AG10803 (cell line): ENCODE results near the gene FSTL1.

Source experiments
- DNase-seq: peaks from one replicate; pipeline ENCODE4 v3.0.0; 2010; ENCODE audit warnings: low read depth
- H3K4me3 ChIP-seq: 2 replicates; pipeline ENCODE4 v1.5.1; 2011; ENCODE audit warnings: mild to moderate bottlenecking, low read length, control low read depth
- TF ChIP-seq, protein P1 (sequence below): conservative IDR thresholded peaks from 2 replicates; pipeline ENCODE4 v1.5.1; 2011; ENCODE audit warnings: mild to moderate bottlenecking, low read length, control low read depth, inconsistent platforms

The FSTL1 gene

DNA sequence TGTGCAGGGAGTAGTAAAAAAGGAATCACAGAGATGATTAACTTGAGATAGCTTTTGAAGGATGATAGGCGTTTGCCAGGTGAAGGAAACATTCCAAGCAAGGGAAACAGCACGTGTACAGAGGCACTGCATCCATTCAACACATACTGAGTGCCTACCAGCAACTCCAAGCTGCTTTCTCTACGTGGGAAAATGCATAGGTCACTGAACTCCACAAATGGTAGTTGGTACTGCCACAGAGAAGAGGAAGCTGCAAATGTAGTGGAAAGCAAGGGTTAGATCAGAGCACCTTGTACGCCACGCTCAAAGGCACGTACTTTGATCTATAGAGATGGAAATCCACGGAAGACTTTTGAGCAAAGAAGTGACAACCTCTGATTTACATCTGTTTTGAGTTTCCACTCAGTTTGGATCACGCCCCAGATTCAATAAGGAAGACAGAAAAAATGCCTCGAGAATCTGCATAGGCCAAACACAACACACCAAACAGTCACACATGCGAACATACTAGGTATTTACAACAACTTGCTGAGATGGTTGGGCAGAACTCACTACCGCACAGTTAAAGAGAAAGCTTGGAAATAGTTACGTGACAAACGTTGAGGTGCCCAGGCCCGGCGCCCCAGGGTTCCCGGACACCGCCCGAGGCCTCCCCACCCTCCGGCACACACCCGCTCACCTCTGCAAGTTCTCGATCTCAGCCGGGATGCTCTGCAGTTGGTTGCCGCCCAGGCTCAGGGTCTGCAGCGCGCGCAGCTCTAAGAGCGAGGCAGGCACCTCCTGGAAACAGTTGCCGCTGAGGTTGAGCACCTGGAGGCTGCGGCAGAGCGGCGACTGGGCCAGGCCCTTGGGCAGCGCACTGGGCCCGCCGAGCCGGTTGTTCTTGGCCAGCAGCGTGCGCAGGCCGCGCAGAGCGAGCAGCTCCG is 102.5 kb downstream of the FSTL1 start:
- H3K4me3 ChIP-seq = peak overlapping the region; percentile 84
- peak; percentile 21 for DNase-seq
- TF ChIP-seq, protein P1, sequence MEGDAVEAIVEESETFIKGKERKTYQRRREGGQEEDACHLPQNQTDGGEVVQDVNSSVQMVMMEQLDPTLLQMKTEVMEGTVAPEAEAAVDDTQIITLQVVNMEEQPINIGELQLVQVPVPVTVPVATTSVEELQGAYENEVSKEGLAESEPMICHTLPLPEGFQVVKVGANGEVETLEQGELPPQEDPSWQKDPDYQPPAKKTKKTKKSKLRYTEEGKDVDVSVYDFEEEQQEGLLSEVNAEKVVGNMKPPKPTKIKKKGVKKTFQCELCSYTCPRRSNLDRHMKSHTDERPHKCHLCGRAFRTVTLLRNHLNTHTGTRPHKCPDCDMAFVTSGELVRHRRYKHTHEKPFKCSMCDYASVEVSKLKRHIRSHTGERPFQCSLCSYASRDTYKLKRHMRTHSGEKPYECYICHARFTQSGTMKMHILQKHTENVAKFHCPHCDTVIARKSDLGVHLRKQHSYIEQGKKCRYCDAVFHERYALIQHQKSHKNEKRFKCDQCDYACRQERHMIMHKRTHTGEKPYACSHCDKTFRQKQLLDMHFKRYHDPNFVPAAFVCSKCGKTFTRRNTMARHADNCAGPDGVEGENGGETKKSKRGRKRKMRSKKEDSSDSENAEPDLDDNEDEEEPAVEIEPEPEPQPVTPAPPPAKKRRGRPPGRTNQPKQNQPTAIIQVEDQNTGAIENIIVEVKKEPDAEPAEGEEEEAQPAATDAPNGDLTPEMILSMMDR = no peak

- TF ChIP-seq, protein P1 = no peak
- peak; percentile 1 for DNase-seq
- H3K4me3 ChIP-seq = no peak overlapping the region
These were observed 106.4 kb downstream of the FSTL1 start for GRCh38 chr3:120344349-120344748.
